GM10248 (cell line): Measurements from ENCODE around the gene CHAF1B.
A peak's percentile ranks its signal among the peaks of the same experiment; 100 is the strongest.
"Not testable (repeated sequence)": the region's sequence is repeated elsewhere in the genome, so short reads cannot be mapped to it uniquely, and the experiment has no call there.

ENCODE experiments used
- CTCF ChIA-PET: fragments of 300-600 bp; sonication (Branson Sonifier 250); formaldehyde crosslinking; extraction: SDS; loops from one replicate; lab custom pipeline; 2021; ENCODE audit warnings: antibody characterized with exemption; lab: Yijun Ruan, JAX
- POLR2A ChIA-PET: fragments of 350-650 bp; sonication (Branson Sonifier 250); formaldehyde crosslinking; extraction: SDS; loops from one replicate; lab custom pipeline; 2020; ENCODE audit warnings: antibody characterized with exemption; lab: Yijun Ruan, JAX
- DNase-seq: peaks from one replicate; pipeline ENCODE4 v3.0.0; 2012; ENCODE audit errors: extremely low spot score
- CTCF ChIP-seq: IDR thresholded peaks from 2 replicates; pipeline ENCODE4 v1.5.1; 2012; ENCODE audit warnings: mild to moderate bottlenecking, low read depth; ENCODE audit errors: extremely low read depth, missing control alignments, control extremely low read depth

CHAF1B gene

GRCh38 chr21:36369064-36369685, 16.0 kb upstream of the CHAF1B start:
- POLR2A ChIA-PET = interaction anchor here (0.6 kb wide), 1 partner anchor 49 kb away, joined by 4 read pairs; the partner anchor contains the start of gene MORC3
- DNase-seq = peak; percentile 29
- no peak for TF ChIP-seq CTCF
- CTCF ChIA-PET = interaction anchor here (2.6 kb wide), 1 partner anchor 9 kb away, joined by 6 read pairs; no protein-coding TSS in a partner anchor

GRCh38 chr21:36375994-36376393, 9.2 kb upstream of the CHAF1B start:
- POLR2A ChIA-PET = no interaction called here

DNA sequence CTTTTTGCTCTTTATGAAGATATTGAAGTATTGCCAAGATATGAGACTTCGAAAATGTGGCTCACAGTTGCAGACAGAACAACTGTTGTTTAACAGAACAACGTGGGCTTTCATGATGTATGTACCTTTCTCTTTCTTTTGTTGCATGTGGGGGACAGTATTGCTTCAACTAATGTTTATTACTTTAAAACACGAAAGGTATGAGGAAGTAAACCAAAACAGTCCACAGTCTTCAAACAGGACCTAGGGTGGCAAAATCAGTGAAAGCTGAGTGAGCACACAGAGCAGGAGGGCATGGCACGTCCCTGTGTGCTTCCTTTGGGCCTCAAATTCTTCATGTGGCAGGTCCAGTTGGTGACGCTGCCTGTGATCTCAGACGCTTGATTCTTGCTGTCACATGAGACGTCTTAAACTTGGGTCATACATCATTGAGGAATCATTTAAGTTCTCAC, 7.8 kb upstream of the CHAF1B start:
- DNase-seq = no peak
- POLR2A ChIA-PET = no interaction called here
- CTCF ChIA-PET = interaction anchor here (1.6 kb wide), 1 partner anchor 8 kb away, joined by 6 read pairs; no protein-coding TSS in a partner anchor
- no peak for TF ChIP-seq CTCF

More at GRCh38 chr21:36375994-36376393, 9.2 kb upstream of the CHAF1B start:
- no peak for TF ChIP-seq CTCF
- no peak for DNase-seq
- CTCF ChIA-PET = interaction anchor here (1.3 kb wide), 1 partner anchor 13 kb away, joined by 3 read pairs; no protein-coding TSS in a partner anchor

GRCh38 chr21:36379251-36379650, 5.9 kb upstream of the CHAF1B start:
- CTCF ChIA-PET = interaction anchor here (1.3 to 1.6 kb wide), 3 partner anchors 10 to 47 kb away, joined by 3 to 6 read pairs (median 5); no protein-coding TSS in a partner anchor
- no peak for TF ChIP-seq CTCF
- POLR2A ChIA-PET = interaction anchor here (0.6 kb wide), 1 partner anchor 11 kb away, joined by 3 read pairs; no protein-coding TSS in a partner anchor
- no peak for DNase-seq

GRCh38 chr21:36381841-36382589, 3.2 kb upstream of the CHAF1B start:
- TF ChIP-seq CTCF = no peak
- POLR2A ChIA-PET = no interaction called here
- DNase-seq = no peak
- CTCF ChIA-PET = no interaction called here

GRCh38 chr21:36382722-36383121, 2.5 kb upstream of the CHAF1B start:
- DNase-seq, POLR2A ChIA-PET, CTCF ChIA-PET: not testable (repeated sequence)
